GM18499 (cell line): ENCODE results near the gene NFATC1.

ENCODE experiments used
- ATAC-seq: cut with Tn5 transposase; IDR thresholded peaks from one replicate; pipeline ENCODE4 v1.9.1; 2021; ENCODE audit warnings: moderate number of reproducible peaks; ENCODE audit not compliant: insufficient read depth, unreplicated experiment

NFATC1 gene

DNA sequence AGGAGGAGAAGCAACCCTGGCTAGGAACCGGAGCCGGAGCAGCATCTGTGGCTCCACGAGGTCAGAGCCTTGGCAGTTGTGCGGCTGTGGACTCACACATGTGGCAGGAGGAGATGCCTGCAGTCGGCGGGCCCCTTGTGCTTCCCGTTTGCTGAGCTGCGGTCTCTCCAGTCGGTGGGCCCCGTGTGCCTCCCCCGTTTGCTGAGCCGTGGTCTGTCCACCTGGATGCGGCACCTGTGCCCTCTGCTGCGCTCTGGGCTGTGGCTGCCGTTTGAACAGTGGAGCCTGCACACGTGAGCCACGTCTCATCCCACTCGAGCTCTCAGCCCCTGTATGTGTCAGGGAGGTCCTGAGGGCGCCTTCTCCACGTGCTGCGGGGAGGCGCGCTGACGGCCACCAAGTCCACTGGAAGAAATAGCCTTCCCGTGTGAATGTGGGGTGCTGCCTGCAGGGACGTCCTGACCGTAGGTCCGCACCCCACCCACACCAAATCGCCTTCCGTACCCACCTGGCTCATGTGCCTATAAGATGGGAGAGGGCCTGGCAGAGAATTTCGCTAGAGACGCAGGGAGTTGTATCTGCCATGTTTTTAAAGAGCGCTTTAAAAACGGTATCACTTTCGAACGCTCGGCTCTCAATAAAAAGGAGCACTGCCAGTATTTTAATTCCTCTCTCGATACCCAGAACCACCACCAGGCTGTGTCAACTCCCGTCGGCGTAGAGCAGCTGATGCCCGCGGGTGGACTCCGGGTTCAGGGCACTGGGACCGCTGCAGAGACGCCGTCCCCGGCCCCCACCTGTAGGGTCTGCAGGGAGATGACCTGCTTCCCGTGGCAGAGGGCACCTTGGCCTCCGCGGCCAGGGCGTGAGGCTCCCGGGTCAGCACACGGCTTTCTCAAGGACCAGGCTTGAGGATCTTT lies 117.0 kb downstream of the NFATC1 start:
- ATAC-seq: no peak

- ATAC-seq: no peak
Observed at GRCh38 chr18:79513381-79514081, 117.8 kb downstream of the NFATC1 start.

GRCh38 chr18:79515331-79515730 lies 119.6 kb downstream of the NFATC1 start:
- no peak for ATAC-seq

GRCh38 chr18:79515944-79516351 lies 120.2 kb downstream of the NFATC1 start:
- no peak for ATAC-seq

DNA sequence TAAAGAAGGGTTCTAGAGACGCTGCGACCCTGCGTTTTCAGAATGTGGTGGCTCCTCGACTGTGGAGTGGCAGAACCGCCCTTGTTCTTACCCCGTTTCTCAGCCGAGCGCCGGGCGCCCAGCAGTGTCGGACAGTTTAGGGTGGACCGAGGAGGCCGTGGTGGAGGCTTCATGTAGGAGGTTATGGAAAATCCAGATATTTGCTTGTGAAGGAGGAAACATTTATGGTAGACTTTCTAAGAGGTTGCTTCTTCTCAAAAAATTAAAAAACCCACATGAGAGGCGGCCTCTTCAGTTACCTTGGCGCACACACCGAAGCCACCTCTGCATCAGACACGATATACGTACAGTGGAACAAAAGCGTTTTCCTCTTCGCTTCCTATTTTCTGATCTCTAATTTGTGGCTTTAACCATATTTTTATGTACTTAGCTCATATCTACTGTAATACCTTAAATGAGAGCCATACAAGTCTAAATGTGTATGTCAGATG lies 120.8 kb downstream of the NFATC1 start:
- no peak for ATAC-seq

- ATAC-seq: no peak
Observed at GRCh38 chr18:79517341-79517740, 121.6 kb downstream of the NFATC1 start.

- ATAC-seq: no peak
Observed at GRCh38 chr18:79518028-79518682, 122.4 kb downstream of the NFATC1 start.

DNA sequence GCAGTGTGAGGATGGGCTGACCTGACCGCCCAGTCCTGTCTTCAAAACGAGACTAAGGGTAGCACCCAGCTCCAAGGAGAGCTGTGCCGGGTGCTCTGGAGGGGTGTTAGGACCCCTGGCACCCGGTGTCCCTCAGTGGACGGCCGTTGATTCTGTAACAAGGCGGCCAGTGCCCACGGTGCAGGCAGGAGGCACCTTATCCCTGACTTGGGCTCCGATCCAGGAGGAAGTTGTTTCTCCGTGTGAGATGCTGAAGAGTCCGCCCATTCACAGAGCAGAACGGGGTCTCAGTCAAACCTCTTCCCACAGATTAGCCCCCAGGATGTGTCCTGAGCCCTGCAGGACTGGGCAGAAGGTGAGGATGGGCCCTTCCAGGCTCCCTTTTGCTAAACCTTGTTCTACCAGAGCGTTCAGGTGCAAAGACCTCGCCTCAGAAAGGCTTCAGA lies 123.0 kb downstream of the NFATC1 start:
- no peak for ATAC-seq

DNA sequence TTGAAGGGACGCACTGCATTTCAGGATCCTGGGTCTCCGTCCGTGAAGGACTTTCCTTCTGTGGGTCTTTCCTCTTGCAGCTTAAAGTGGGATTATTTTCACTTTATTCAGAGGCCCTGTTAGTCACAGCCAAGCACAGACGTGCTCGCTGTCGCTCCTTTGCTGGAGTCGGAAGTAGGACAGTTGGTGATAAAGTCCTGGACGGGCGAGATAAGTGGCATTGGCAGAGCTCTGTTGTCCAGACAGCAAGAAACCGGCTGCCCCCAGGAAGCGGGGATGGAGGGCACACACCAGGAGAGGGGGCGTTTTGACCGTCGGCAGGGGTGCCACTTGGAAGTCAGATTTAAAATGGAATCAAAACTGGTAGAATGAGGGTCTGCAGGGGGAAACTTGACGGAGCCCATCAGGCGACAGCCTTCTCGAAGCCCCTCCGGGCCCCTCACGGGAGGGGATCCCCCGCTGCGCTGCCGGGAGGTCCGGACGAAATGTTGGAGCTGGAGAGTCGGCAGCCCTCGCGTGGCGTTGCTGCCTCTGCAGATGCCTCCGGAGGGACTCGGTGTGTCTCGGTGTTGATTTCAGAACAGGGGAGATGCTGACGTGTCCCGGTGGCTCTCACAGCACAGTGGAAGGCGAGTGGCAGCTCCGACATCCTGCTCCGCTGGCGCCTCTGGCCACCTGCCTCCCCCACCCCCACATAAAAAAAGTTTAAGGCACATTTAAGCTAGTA lies 124.2 kb downstream of the NFATC1 start:
- ATAC-seq: no peak

DNA sequence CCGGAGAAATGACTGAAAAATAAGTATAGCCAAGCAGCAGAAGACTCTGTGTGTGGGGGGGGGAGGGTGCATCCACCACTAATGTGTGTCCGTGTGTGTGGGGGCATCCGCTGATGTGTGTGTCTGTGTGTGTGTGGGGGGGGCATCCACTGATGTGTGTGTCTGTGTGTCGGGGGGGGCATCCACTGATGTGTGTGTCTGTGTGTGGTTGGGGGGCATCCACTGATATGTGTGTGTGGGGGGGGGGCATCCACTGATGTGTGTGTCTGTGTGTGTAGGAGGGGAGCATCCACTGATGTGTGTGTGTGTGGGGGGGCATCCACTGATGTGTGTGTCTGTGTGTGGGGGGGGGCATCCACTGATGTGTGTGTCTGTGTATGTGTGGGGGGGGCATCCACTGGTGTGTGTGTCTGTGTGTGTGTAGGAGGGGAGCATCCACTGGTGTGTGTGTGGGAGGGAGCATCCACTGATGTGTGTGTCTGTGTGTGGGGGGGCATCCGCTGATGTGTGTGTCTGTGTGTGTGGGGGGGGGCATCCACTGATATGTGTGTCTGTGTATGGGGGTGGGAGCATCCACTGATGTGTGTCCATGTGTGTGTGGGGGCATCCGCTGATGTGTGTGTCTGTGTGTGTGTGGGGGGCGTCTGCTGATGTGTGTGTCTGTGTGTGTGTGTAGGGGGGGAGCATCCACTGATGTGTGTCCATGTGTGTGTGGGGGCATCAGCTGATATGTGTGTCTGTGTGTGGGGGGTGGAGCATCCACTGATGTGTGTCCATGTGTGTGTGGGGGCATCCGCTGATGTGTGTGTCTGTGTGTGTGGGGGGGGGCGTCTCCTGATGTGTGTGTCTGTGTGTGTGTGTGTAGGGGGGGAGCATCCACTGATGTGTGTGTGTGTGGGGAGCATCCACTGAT lies 125.0 kb downstream of the NFATC1 start:
- no peak for ATAC-seq

DNA sequence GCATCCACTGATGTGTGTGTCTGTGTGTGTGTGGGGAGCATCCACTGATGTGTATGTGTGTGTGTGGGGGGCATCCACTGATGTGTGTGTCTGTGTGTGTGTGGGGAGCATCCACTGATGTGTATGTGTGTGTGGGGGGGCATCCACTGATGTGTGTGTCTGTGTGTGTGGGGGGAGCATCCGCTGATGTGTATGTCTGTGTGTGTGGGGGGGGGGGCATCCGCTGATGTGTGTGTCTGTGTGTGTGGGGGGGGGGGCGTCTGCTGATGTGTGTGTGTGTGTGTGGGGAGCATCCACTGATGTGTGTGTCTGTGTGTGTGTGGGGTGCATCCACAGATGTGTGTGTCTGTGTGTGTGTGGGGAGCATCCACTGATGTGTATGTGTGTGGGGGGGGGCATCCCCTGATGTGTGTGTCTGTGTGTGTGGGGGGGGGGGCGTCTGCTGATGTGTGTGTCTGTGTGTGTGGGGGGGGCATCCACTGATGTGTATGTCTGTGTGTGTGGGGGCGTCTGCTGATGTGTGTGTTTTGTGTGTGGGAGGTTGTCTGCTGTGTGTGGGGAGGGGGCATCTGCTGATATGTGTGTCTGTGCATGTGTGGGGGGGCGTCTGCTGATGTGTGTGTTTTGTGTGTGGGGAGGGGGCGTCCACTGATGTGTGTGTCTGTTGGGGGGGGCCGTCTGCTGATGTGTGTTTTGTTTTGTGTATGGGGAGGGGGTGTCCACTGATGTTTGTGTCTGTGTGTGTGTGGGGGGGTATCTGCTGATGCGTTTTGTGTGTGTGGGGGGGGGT lies 125.9 kb downstream of the NFATC1 start:
- no peak for ATAC-seq

DNA sequence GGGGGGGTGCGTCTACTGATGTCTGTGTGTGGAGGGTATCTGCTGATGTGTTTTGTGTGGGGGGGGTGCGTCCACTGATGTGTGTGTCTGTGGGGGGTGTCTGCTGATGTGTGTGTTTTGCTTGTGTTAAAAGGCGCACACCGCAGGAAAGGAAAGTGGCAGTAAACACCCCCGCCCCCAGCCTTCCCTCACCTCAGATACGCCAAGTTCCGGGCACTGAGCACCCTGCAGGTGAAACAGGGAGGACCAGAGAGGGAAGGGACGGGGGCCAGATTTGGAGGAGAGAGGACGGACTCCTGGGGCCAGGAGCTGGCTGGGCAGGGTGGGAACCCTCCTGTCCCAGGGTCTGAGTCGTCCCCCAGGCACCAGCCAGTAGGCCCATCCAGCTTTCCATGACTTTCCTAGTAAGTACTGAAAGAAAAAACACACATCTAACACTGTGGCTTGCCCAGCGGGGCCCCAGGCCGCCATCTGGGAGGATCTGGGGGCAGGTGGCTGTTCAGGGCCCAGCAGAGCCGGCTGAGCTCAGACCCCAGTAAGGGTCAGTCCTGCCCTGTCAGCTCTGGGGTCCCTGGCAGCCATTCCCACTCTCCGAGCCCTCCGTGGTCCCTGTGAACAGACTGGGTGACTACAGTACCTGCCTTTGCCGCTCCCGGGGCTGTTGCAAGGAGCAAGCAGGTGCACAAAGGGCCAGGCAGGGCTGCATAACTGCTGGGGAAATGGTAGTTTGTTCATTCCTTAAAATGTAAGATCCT lies 126.9 kb downstream of the NFATC1 start:
- no peak for ATAC-seq

DNA sequence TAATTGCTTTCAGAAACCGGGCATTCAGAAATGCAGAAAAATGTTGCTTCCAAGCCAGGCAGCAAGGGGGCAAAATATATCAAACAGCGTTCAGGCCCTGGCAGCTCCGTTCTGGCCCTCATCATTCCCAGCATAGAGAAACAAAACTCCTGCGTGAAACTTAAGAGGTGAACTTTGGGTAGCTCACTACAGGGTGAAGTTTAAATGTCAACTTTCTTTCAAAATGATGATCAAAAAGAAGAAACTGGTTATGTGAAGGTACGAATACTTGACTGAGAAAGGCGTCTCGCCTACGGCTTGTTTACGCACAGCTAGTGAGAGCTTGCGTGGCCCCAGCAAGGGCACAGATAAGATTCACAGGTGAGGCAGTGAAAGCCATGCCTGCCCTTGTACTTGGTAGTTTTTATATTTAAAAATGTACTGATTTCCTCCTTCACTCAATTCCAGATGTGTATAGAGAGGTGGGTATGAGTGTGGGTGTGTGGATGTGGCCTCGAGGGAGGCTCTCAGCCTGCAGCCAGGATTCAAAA lies 127.5 kb downstream of the NFATC1 start:
- no peak for ATAC-seq

DNA sequence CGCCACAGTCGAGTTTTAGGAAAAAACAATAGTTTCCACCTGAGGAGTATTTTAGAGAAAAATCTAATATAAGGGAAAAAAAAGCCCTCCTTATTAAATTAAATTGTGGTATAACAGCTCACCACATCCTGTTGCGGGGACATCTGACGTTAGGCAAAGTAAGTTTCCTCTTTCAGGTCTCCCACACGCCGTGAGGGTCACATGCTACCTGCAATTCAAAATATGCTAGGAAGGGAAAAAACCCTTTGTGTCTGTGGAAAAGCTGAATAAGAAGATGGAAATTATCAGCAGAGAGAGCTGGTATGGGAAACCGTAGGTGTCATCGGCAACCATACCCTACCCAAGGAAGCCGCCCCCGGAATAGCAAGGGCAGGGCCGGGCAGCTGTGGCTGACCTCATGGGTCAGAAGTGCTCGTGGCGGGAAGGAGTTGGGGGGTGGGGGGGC lies 128.0 kb downstream of the NFATC1 start:
- no peak for ATAC-seq

GRCh38 chr18:79524181-79525078 lies 128.7 kb downstream of the NFATC1 start:
- no peak for ATAC-seq
